HCT116 (cell line): ENCODE results near the gene NEMP2. TPM values are rescaled to one million over a fixed set of nuclear protein-coding genes. Genes with fewer than 3 reads are reported as not detected.

Experiments used
- ATAC-seq: fragments of 200-7000 bp; cut with Tn5 transposase; 2 replicates; pipeline ENCODE4 v1.9.1; 2020; ENCODE audit warnings: mild to moderate bottlenecking, moderate library complexity
- BruUV-seq: library from RNA; stranded (reverse); fragments of 400-500 nt; replicated peaks from 2 replicates; lab custom pipeline; 2021; lab: Mats Ljungman, UMichigan
- CTCF ChIA-PET: fragments of 300-600 bp; sonication (Branson Sonifier 250); formaldehyde crosslinking; loops from one replicate; lab custom pipeline; 2021; ENCODE audit warnings: antibody characterized with exemption; lab: Charles Lee
- POLR2A ChIA-PET: fragments of 300-600, 350-600 bp; sonication (Branson Sonifier 250); formaldehyde crosslinking; loops from one replicate; lab custom pipeline; 2021; ENCODE audit warnings: antibody characterized with exemption; lab: Charles Lee
- RAD21 ChIA-PET, 2 experiments: fragments of 300-600 bp; sonication (Branson Sonifier 250); formaldehyde crosslinking; loops; one replicate each; lab custom pipeline; 2023; ENCODE audit warnings: low total read pairs in 2 of 2; ENCODE audit not compliant: uncharacterized antibody in 2 of 2, unreplicated experiment in 2 of 2, low non-redundant PET in 1 of 2; lab: Charles Lee
- DNase-seq: peaks from one replicate; pipeline ENCODE4 v3.0.0-alpha.2; 2010; ENCODE audit warnings: low read depth, low spot score
- H2AFZ ChIP-seq: fragments of 200-600 bp; shearing (Covaris generic), sonication (generic); 2 replicates; pipeline ENCODE4 v1.6.1; 2017; ENCODE audit warnings: low read depth, mixed run types, mixed read lengths, antibody characterized with exemption, low read length; ENCODE audit not compliant: poor library complexity, severe bottlenecking
- H3K27ac ChIP-seq: 2 replicates; pipeline ENCODE4 v1.5.1; 2012; ENCODE audit warnings: low read depth, low read length
- H3K27me3 ChIP-seq: fragments of 200-600 bp; sonication (generic); 2 replicates; pipeline ENCODE4 v1.6.1; 2016; ENCODE audit warnings: mixed run types, low read length, mixed read lengths; ENCODE audit not compliant: insufficient read depth
- H3K36me3 ChIP-seq, 2 experiments: fragments of 200-500 bp in 1 of 2; fragments of 200-600 bp in 1 of 2; sonication (Bioruptor generic) in 1 of 2; sonication (generic) in 1 of 2; 2 replicates each; pipeline versions ENCODE4 v1.5.1 to v1.6.1; 2014 to 2016; ENCODE audit warnings: low read length in 2 of 2, inconsistent platforms in 1 of 2, mixed read lengths in 1 of 2, mixed run types in 1 of 2; ENCODE audit not compliant: insufficient read depth in 2 of 2, control insufficient read depth in 1 of 2
- H3K4me1 ChIP-seq, 2 experiments: fragments of 200-600 bp in 1 of 2; sonication (generic) in 1 of 2; 2 replicates each; pipeline versions ENCODE4 v1.5.1 to v1.6.1; 2012 to 2017; ENCODE audit warnings: low read length in 2 of 2, inconsistent platforms in 1 of 2, mild to moderate bottlenecking in 1 of 2, mixed read lengths in 1 of 2, mixed run types in 1 of 2, moderate library complexity in 1 of 2; ENCODE audit not compliant: insufficient read depth in 2 of 2, control insufficient read depth in 1 of 2
- H3K4me2 ChIP-seq: fragments of 200-600 bp; sonication (generic); 2 replicates; pipeline ENCODE4 v1.6.1; 2017; ENCODE audit warnings: mixed run types, low read length, mixed read lengths
- H3K4me3 ChIP-seq, 2 experiments: fragments of 200-600 bp in 1 of 2; sonication (generic) in 1 of 2; replicated peaks in 1 of 2; 2 replicates each; pipeline ENCODE4 v1.5.1; 2011 to 2016; ENCODE audit warnings: low read length in 2 of 2, control low read depth in 1 of 2, low read depth in 1 of 2, mild to moderate bottlenecking in 1 of 2, mixed read lengths in 1 of 2, mixed run types in 1 of 2
- H3K79me2 ChIP-seq: fragments of 200-600 bp; sonication (generic); 2 replicates; pipeline ENCODE4 v1.6.1; 2017; ENCODE audit warnings: mild to moderate bottlenecking, mixed run types, low read length, moderate library complexity, mixed read lengths; ENCODE audit not compliant: insufficient read depth
- H3K9ac ChIP-seq: fragments of 200-600 bp; sonication (generic); 2 replicates; pipeline ENCODE4 v1.6.1; 2016; ENCODE audit warnings: low read length, mixed read lengths
- H3K9me2 ChIP-seq: fragments of 200-600 bp; sonication (generic), shearing (Covaris generic); 2 replicates; pipeline ENCODE4 v1.6.1; 2017; ENCODE audit warnings: mixed run types, mild to moderate bottlenecking, moderate library complexity; ENCODE audit not compliant: insufficient read depth
- H3K9me3 ChIP-seq, 2 experiments: fragments of 200-500 bp in 1 of 2; fragments of 200-600 bp in 1 of 2; sonication (Bioruptor generic) in 1 of 2; sonication (generic) in 1 of 2; 2 replicates each; pipeline ENCODE4 v1.6.1; 2014 to 2017; ENCODE audit warnings: low read length in 2 of 2, mixed read lengths in 2 of 2, inconsistent platforms in 1 of 2, low read depth in 1 of 2, mild to moderate bottlenecking in 1 of 2, mixed run types in 1 of 2, moderate library complexity in 1 of 2; ENCODE audit not compliant: control insufficient read depth in 1 of 2, insufficient read depth in 1 of 2
- H4K20me1 ChIP-seq: fragments of 200-600 bp; sonication (generic), shearing (Covaris generic); 2 replicates; pipeline ENCODE4 v1.6.1; 2017; ENCODE audit warnings: mixed run types, mild to moderate bottlenecking, moderate library complexity; ENCODE audit not compliant: insufficient read depth
- CBX3 ChIP-seq: IDR thresholded peaks from 2 replicates; pipeline ENCODE4 v1.6.1; 2012; ENCODE audit warnings: low read depth
- CEBPB ChIP-seq: IDR thresholded peaks from 2 replicates; pipeline ENCODE4 v1.6.1; 2012; ENCODE audit warnings: low read depth
- POLR2AphosphoS5 ChIP-seq: IDR thresholded peaks from 2 replicates; pipeline ENCODE4 v1.6.1; 2011; ENCODE audit warnings: mild to moderate bottlenecking, low read depth, low read length, moderate library complexity
- RAD21 ChIP-seq: IDR thresholded peaks from 2 replicates; pipeline ENCODE4 v1.6.1; 2012; ENCODE audit warnings: low read depth, mild to moderate bottlenecking
- SRF ChIP-seq: IDR thresholded peaks from 2 replicates; pipeline ENCODE4 v1.6.1; 2012; ENCODE audit warnings: low read depth
- TCF7L2 ChIP-seq: IDR thresholded peaks from 2 replicates; pipeline ENCODE4 v1.7.0; 2011; ENCODE audit warnings: borderline replicate concordance, inconsistent platforms; ENCODE audit not compliant: insufficient read depth, insufficient read length; ENCODE audit errors: extremely low read depth
- YY1 ChIP-seq: IDR thresholded peaks from 2 replicates; pipeline ENCODE4 v1.6.1; 2011; ENCODE audit warnings: low read length, low read depth, moderate library complexity, mild to moderate bottlenecking; ENCODE audit not compliant: insufficient replicate concordance; ENCODE audit errors: extremely low read depth
- intact Hi-C: fragments of 100-400 bp; cut with micrococcal nuclease; formaldehyde crosslinking; loops from 2 replicates; pipeline ENCODE4 v1.10.0; 2022
- total RNA-seq: library from RNA; stranded (reverse); gene quantifications from one replicate; pipeline ENCODE4 v1.2.1, GENCODE V29; 2021; ENCODE audit not compliant: unreplicated experiment
- TF ChIP-seq, protein P1 (sequence below): IDR thresholded peaks from 2 replicates; pipeline ENCODE4 v1.6.1; 2012
- TF ChIP-seq, protein P2 (sequence below): IDR thresholded peaks from 2 replicates; pipeline ENCODE4 v1.6.1; 2011; ENCODE audit warnings: mild to moderate bottlenecking, low read length, moderate library complexity; ENCODE audit not compliant: insufficient replicate concordance; ENCODE audit errors: extremely low read depth

Gene NEMP2
- total RNA-seq, 1 experiment from 2014 or later, result 8.6 TPM

DNA sequence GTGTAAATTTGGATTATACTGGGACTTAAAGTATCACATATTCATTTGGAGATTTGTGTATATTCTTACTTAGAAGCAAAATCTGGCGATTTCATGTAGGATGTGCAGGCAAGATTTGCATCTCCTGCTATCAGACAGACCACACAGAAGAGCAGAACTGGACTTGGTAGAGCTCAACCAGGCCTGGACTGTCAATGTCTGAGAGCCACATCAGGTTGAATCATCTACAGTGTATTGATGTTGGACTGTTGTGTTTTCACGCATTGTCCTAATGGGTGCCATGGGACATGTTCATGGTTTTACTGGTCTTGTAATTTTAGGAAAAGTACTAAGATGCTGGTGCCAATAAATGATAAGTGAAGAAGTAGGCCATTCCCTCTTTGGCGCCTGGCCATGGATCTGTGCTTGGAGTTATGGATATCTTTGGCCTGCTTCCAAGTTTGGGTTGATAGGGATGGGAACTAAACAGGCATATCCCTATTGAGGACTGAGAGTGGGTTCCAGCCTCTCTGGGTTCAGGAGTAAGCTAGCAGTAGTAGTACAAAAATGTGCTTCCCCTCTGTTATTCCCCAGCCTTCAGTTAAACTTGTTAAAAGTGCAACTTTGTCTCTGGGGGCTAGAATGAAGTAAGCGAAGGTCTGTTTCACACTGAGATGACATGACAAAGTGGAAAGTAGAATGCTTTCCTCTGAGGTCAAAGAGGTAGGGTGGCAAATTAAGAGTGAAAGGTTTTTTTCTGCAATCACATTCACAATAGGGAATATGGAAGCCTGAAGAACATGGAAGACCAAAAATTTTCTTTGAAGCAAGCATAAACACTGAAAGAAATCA is 49.2 kb upstream of the NEMP2 start:
- no peaks in the 10 kb centered on the region for H3K36me3 ChIP-seq
- no peaks in the 10 kb centered on the region; the same call in 1 of the 2 replicates for H3K9me2 ChIP-seq
- peaks cover 10 to 38% of the 10 kb centered on the region in 2 experiments for H3K4me1 ChIP-seq
- H2AFZ ChIP-seq, result no peak overlapping the region
- ChIA-PET RAD21 (no interaction called here), POLR2A (no interaction called here), CTCF (no interaction called here)
- no TSS peak for BruUV-seq
- no peaks in the 10 kb centered on the region for H3K9me3 ChIP-seq
- H4K20me1 ChIP-seq, result no peaks in the 10 kb centered on the region
- H3K27me3 ChIP-seq, result no peaks in the 10 kb centered on the region
- DNase-seq (no peak), ATAC-seq (no peak)
- H3K27ac ChIP-seq, result no peak overlapping the region
- no peak overlapping the region for H3K9ac ChIP-seq
- intact Hi-C loops, result no loop called here
- H3K4me3 ChIP-seq, result no peak overlapping the region
- no peak overlapping the region for H3K4me2 ChIP-seq
- TF ChIP-seq SRF (no peak), CEBPB (no peak), POLR2AphosphoS5 (no peak), CBX3 (no peak), RAD21 (no peak), TCF7L2 (no peak), YY1 (no peak)
- TF ChIP-seq, protein P1, sequence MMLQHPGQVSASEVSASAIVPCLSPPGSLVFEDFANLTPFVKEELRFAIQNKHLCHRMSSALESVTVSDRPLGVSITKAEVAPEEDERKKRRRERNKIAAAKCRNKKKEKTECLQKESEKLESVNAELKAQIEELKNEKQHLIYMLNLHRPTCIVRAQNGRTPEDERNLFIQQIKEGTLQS, result no peak
- TF ChIP-seq, protein P2, sequence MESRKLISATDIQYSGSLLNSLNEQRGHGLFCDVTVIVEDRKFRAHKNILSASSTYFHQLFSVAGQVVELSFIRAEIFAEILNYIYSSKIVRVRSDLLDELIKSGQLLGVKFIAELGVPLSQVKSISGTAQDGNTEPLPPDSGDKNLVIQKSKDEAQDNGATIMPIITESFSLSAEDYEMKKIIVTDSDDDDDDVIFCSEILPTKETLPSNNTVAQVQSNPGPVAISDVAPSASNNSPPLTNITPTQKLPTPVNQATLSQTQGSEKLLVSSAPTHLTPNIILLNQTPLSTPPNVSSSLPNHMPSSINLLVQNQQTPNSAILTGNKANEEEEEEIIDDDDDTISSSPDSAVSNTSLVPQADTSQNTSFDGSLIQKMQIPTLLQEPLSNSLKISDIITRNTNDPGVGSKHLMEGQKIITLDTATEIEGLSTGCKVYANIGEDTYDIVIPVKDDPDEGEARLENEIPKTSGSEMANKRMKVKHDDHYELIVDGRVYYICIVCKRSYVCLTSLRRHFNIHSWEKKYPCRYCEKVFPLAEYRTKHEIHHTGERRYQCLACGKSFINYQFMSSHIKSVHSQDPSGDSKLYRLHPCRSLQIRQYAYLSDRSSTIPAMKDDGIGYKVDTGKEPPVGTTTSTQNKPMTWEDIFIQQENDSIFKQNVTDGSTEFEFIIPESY, result no peak
- no peaks in the 10 kb centered on the region for H3K79me2 ChIP-seq
